HEK293 (cell line): Measurements from ENCODE around the gene PRKCA.

Experiments used
- BCL11A ChIP-seq: fragments of 450-650 bp; formaldehyde crosslinking; IDR thresholded peaks from 2 replicates; pipeline ENCODE4 v1.5.1; 2016; ENCODE audit warnings: low read depth, missing biosample characterization, missing genetic modification characterization
- GLIS1 ChIP-seq: fragments of 450-650 bp; formaldehyde crosslinking; IDR thresholded peaks from 2 replicates; pipeline ENCODE4 v1.5.1; 2016; ENCODE audit warnings: missing biosample characterization, missing genetic modification characterization
- KLF1 ChIP-seq: fragments of 450-650 bp; formaldehyde crosslinking; IDR thresholded peaks from 2 replicates; pipeline ENCODE4 v1.5.1; 2016; ENCODE audit warnings: missing biosample characterization, missing genetic modification characterization
- KLF10 ChIP-seq: fragments of 450-650 bp; IDR thresholded peaks from 2 replicates; pipeline ENCODE4 v1.5.1; 2018; ENCODE audit warnings: missing biosample characterization, mild to moderate bottlenecking, missing genetic modification characterization
- KLF8 ChIP-seq: fragments of 450-650 bp; formaldehyde crosslinking; IDR thresholded peaks from 2 replicates; pipeline ENCODE4 v1.5.1; 2016; ENCODE audit warnings: missing biosample characterization, missing genetic modification characterization
- OVOL3 ChIP-seq: fragments of 450-650 bp; formaldehyde crosslinking; IDR thresholded peaks from 2 replicates; pipeline ENCODE4 v1.5.1; 2016; ENCODE audit warnings: missing biosample characterization, missing genetic modification characterization
- SCRT1 ChIP-seq: fragments of 450-650 bp; formaldehyde crosslinking; IDR thresholded peaks from 2 replicates; pipeline ENCODE4 v1.5.1; 2016; ENCODE audit warnings: missing biosample characterization, missing genetic modification characterization, borderline replicate concordance
- SP7 ChIP-seq: fragments of 450-650 bp; formaldehyde crosslinking; IDR thresholded peaks from 2 replicates; pipeline ENCODE4 v1.5.1; 2016; ENCODE audit warnings: missing biosample characterization, missing genetic modification characterization
- TRIM28 ChIP-seq: IDR thresholded peaks from 2 replicates; pipeline ENCODE4 v1.6.1; 2011; ENCODE audit warnings: low read length, control low read depth, borderline replicate concordance
- ZFHX2 ChIP-seq: fragments of 450-650 bp; formaldehyde crosslinking; conservative IDR thresholded peaks from 2 replicates; pipeline ENCODE4 v1.5.1; 2016; ENCODE audit warnings: missing biosample characterization, missing genetic modification characterization
- ZNF140 ChIP-seq: fragments of 450-650 bp; formaldehyde crosslinking; IDR thresholded peaks from 2 replicates; pipeline ENCODE4 v1.5.1; 2016; ENCODE audit warnings: missing biosample characterization, missing genetic modification characterization
- ZNF214 ChIP-seq: fragments of 450-650 bp; formaldehyde crosslinking; IDR thresholded peaks from 2 replicates; pipeline ENCODE4 v1.5.1; 2017; ENCODE audit warnings: missing biosample characterization, mild to moderate bottlenecking, missing genetic modification characterization, borderline replicate concordance
- ZNF248 ChIP-seq: fragments of 450-650 bp; formaldehyde crosslinking; IDR thresholded peaks from 2 replicates; pipeline ENCODE4 v1.5.1; 2017; ENCODE audit warnings: missing biosample characterization, missing genetic modification characterization
- ZNF26 ChIP-seq: fragments of 450-650 bp; formaldehyde crosslinking; IDR thresholded peaks from 2 replicates; pipeline ENCODE4 v1.5.1; 2016; ENCODE audit warnings: missing biosample characterization, missing genetic modification characterization
- ZNF302 ChIP-seq: fragments of 450-650 bp; formaldehyde crosslinking; IDR thresholded peaks from 2 replicates; pipeline ENCODE4 v1.5.1; 2016; ENCODE audit warnings: missing biosample characterization, missing genetic modification characterization, low read depth
- ZNF362 ChIP-seq: fragments of 450-650 bp; formaldehyde crosslinking; IDR thresholded peaks from 2 replicates; pipeline ENCODE4 v1.5.1; 2016; ENCODE audit warnings: missing biosample characterization, missing genetic modification characterization
- ZNF404 ChIP-seq: fragments of 450-650 bp; formaldehyde crosslinking; IDR thresholded peaks from 2 replicates; pipeline ENCODE4 v1.5.1; 2017; ENCODE audit warnings: missing biosample characterization, missing genetic modification characterization
- ZNF548 ChIP-seq: fragments of 450-650 bp; formaldehyde crosslinking; IDR thresholded peaks from 2 replicates; pipeline ENCODE4 v1.5.1; 2016; ENCODE audit warnings: missing biosample characterization, missing genetic modification characterization
- ZNF555 ChIP-seq: fragments of 450-650 bp; formaldehyde crosslinking; conservative IDR thresholded peaks from 2 replicates; pipeline ENCODE4 v1.5.1; 2017; ENCODE audit warnings: missing biosample characterization, mild to moderate bottlenecking, missing genetic modification characterization, inconsistent platforms
- ZNF596 ChIP-seq: fragments of 450-650 bp; IDR thresholded peaks from 2 replicates; pipeline ENCODE4 v1.5.0; 2018; ENCODE audit warnings: missing biosample characterization, mild to moderate bottlenecking, missing genetic modification characterization, moderate library complexity
- ZNF610 ChIP-seq: fragments of 450-650 bp; formaldehyde crosslinking; IDR thresholded peaks from 2 replicates; pipeline ENCODE4 v1.5.1; 2016; ENCODE audit warnings: missing biosample characterization, missing genetic modification characterization, borderline replicate concordance
- ZNF692 ChIP-seq: fragments of 450-650 bp; formaldehyde crosslinking; IDR thresholded peaks from 2 replicates; pipeline ENCODE4 v1.5.1; 2016; ENCODE audit warnings: missing biosample characterization, missing genetic modification characterization
- ZNF747 ChIP-seq: fragments of 450-650 bp; formaldehyde crosslinking; IDR thresholded peaks from 2 replicates; pipeline ENCODE4 v1.5.1; 2016; ENCODE audit warnings: missing biosample characterization, missing genetic modification characterization
- ZNF776 ChIP-seq: fragments of 450-650 bp; formaldehyde crosslinking; IDR thresholded peaks from 2 replicates; pipeline ENCODE4 v1.5.0; 2017; ENCODE audit warnings: missing biosample characterization, missing genetic modification characterization, borderline replicate concordance
- ZNF843 ChIP-seq: fragments of 450-650 bp; formaldehyde crosslinking; IDR thresholded peaks from 2 replicates; pipeline ENCODE4 v1.5.1; 2016; ENCODE audit warnings: missing biosample characterization, missing genetic modification characterization
- ZSCAN30 ChIP-seq: fragments of 450-650 bp; IDR thresholded peaks from 2 replicates; pipeline ENCODE4 v1.5.1; 2018; ENCODE audit warnings: missing biosample characterization, mild to moderate bottlenecking, missing genetic modification characterization, moderate library complexity
- TF ChIP-seq, protein P1 (sequence below): fragments of 450-650 bp; formaldehyde crosslinking; IDR thresholded peaks from 2 replicates; pipeline ENCODE4 v1.5.1; 2016; ENCODE audit warnings: missing biosample characterization, missing genetic modification characterization
- TF ChIP-seq, protein P2 (sequence below): fragments of 450-650 bp; formaldehyde crosslinking; IDR thresholded peaks from 2 replicates; pipeline ENCODE4 v1.5.1; 2016; ENCODE audit warnings: missing biosample characterization, missing genetic modification characterization, low read depth
- TF ChIP-seq, protein P3 (sequence below): fragments of 450-650 bp; formaldehyde crosslinking; IDR thresholded peaks from 2 replicates; pipeline ENCODE4 v1.5.1; 2016; ENCODE audit warnings: missing biosample characterization, missing genetic modification characterization

The PRKCA gene

GRCh38 chr17:66347661-66348514 lies 45.5 kb downstream of the PRKCA start (continued):
- no peak for TF ChIP-seq ZNF248 (tag by site-specific recombination)
- no peak for TF ChIP-seq ZFHX2 (tag by site-specific recombination)
- no peak for TF ChIP-seq ZNF26 (tag by site-specific recombination)
- no peak for TF ChIP-seq ZNF747 (tag by site-specific recombination)
- no peak for TF ChIP-seq ZNF140 (tag by site-specific recombination)
- TF ChIP-seq OVOL3 (tag by site-specific recombination) = peak; percentile 69
- no peak for TF ChIP-seq ZNF776 (tag by site-specific recombination)
- TF ChIP-seq SCRT1 = no peak
- TF ChIP-seq BCL11A (tag by site-specific recombination) = peak; percentile 56; the same call in 1 of the 2 replicates
- TF ChIP-seq ZNF692 = no peak
- TF ChIP-seq ZNF302 (tag by site-specific recombination) = no peak
- no peak for TF ChIP-seq KLF10 (tag by site-specific recombination)
- no peak for TF ChIP-seq ZNF214 (tag by site-specific recombination)
- TF ChIP-seq ZNF404 (tag by site-specific recombination) = no peak
- TF ChIP-seq TRIM28 = no peak
- TF ChIP-seq ZNF843 (tag by site-specific recombination) = peak; percentile 83
- peak; percentile 97 for TF ChIP-seq SP7 (tag by site-specific recombination)
- TF ChIP-seq KLF8 (tag by site-specific recombination) = 0 out of 2 replicates have a peak, but pooled peaks have one; percentile 36
- TF ChIP-seq, protein P1, sequence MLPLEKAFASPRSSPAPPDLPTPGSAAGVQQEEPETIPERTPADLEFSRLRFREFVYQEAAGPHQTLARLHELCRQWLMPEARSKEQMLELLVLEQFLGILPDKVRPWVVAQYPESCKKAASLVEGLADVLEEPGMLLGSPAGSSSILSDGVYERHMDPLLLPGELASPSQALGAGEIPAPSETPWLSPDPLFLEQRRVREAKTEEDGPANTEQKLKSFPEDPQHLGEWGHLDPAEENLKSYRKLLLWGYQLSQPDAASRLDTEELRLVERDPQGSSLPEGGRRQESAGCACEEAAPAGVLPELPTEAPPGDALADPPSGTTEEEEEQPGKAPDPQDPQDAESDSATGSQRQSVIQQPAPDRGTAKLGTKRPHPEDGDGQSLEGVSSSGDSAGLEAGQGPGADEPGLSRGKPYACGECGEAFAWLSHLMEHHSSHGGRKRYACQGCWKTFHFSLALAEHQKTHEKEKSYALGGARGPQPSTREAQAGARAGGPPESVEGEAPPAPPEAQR (tag by site-specific recombination) = no peak
- peak; percentile 20; the same call in 1 of the 2 replicates for TF ChIP-seq GLIS1
- TF ChIP-seq, protein P2, sequence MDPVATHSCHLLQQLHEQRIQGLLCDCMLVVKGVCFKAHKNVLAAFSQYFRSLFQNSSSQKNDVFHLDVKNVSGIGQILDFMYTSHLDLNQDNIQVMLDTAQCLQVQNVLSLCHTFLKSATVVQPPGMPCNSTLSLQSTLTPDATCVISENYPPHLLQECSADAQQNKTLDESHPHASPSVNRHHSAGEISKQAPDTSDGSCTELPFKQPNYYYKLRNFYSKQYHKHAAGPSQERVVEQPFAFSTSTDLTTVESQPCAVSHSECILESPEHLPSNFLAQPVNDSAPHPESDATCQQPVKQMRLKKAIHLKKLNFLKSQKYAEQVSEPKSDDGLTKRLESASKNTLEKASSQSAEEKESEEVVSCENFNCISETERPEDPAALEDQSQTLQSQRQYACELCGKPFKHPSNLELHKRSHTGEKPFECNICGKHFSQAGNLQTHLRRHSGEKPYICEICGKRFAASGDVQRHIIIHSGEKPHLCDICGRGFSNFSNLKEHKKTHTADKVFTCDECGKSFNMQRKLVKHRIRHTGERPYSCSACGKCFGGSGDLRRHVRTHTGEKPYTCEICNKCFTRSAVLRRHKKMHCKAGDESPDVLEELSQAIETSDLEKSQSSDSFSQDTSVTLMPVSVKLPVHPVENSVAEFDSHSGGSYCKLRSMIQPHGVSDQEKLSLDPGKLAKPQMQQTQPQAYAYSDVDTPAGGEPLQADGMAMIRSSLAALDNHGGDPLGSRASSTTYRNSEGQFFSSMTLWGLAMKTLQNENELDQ (tag by site-specific recombination) = peak; percentile 74; the same call in 1 of the 2 replicates
- no peak for TF ChIP-seq ZNF548 (tag by site-specific recombination)
- TF ChIP-seq ZSCAN30 (tag by site-specific recombination) = no peak
- no peak for TF ChIP-seq ZNF610 (tag by site-specific recombination)
- TF ChIP-seq, protein P3, sequence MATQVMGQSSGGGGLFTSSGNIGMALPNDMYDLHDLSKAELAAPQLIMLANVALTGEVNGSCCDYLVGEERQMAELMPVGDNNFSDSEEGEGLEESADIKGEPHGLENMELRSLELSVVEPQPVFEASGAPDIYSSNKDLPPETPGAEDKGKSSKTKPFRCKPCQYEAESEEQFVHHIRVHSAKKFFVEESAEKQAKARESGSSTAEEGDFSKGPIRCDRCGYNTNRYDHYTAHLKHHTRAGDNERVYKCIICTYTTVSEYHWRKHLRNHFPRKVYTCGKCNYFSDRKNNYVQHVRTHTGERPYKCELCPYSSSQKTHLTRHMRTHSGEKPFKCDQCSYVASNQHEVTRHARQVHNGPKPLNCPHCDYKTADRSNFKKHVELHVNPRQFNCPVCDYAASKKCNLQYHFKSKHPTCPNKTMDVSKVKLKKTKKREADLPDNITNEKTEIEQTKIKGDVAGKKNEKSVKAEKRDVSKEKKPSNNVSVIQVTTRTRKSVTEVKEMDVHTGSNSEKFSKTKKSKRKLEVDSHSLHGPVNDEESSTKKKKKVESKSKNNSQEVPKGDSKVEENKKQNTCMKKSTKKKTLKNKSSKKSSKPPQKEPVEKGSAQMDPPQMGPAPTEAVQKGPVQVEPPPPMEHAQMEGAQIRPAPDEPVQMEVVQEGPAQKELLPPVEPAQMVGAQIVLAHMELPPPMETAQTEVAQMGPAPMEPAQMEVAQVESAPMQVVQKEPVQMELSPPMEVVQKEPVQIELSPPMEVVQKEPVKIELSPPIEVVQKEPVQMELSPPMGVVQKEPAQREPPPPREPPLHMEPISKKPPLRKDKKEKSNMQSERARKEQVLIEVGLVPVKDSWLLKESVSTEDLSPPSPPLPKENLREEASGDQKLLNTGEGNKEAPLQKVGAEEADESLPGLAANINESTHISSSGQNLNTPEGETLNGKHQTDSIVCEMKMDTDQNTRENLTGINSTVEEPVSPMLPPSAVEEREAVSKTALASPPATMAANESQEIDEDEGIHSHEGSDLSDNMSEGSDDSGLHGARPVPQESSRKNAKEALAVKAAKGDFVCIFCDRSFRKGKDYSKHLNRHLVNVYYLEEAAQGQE (tag by site-specific recombination) = no peak
- TF ChIP-seq ZNF555 (tag by site-specific recombination) = no peak
- TF ChIP-seq ZNF362 (tag by site-specific recombination) = peak; percentile 83
- TF ChIP-seq KLF1 (tag by site-specific recombination) = peak; percentile 73
- no peak for TF ChIP-seq ZNF596 (tag by site-specific recombination)
